Neural cell (in vitro differentiated cells): ENCODE data around the gene DHX15. TPM values are rescaled to one million over a fixed set of nuclear protein-coding genes. Genes with fewer than 3 reads are reported as not detected.

Experiments used
- H2AFZ ChIP-seq: fragments of 200-600, 300-800 bp; sonication (generic), shearing (Covaris generic); 2 replicates; pipeline ENCODE4 v1.6.0; 2014; ENCODE audit warnings: low read depth, mild to moderate bottlenecking, antibody characterized with exemption, low read length, moderate library complexity
- H3F3A ChIP-seq: fragments of 200-600 bp; shearing (Covaris generic); 2 replicates; pipeline ENCODE4 v1.6.1; 2016; ENCODE audit warnings: mild to moderate bottlenecking, moderate library complexity, mixed read lengths, antibody characterized with exemption, low read length; ENCODE audit not compliant: insufficient read depth, poor library complexity, severe bottlenecking
- H3K27ac ChIP-seq: fragments of 200-600, 300-800 bp; sonication (generic), shearing (Covaris generic); 2 replicates; pipeline ENCODE4 v1.5.1; 2014; ENCODE audit warnings: mild to moderate bottlenecking, low read length, moderate library complexity
- H3K27me3 ChIP-seq: fragments of 300-800, 200-600 bp; sonication (generic), shearing (Covaris generic); 2 replicates; pipeline ENCODE4 v1.6.0; 2014; ENCODE audit warnings: mild to moderate bottlenecking, low read depth, low read length, moderate library complexity; ENCODE audit not compliant: insufficient read depth
- H3K36me3 ChIP-seq: fragments of 300-800, 200-600 bp; sonication (generic), shearing (Covaris generic); 2 replicates; pipeline ENCODE4 v1.5.1; 2014; ENCODE audit warnings: mild to moderate bottlenecking, antibody characterized with exemption, low read length, moderate library complexity; ENCODE audit not compliant: insufficient read depth
- H3K4me2 ChIP-seq: fragments of 300-800, 200-600 bp; sonication (generic), shearing (Covaris generic); 2 replicates; pipeline ENCODE4 v1.6.0; 2014; ENCODE audit warnings: mild to moderate bottlenecking, low read length
- H3K4me3 ChIP-seq: fragments of 300-800, 200-600 bp; sonication (generic), shearing (Covaris generic); 2 replicates; pipeline ENCODE4 v1.5.1; 2014; ENCODE audit warnings: mild to moderate bottlenecking, low read length, moderate library complexity
- H3K79me2 ChIP-seq: fragments of 200-600 bp; shearing (Covaris generic); replicated peaks from 2 replicates; pipeline ENCODE4 v1.6.0; 2014; ENCODE audit warnings: mild to moderate bottlenecking, low read length, moderate library complexity; ENCODE audit not compliant: insufficient read depth
- H3K9ac ChIP-seq: fragments of 300-800, 200-600 bp; sonication (generic), shearing (Covaris generic); 2 replicates; pipeline ENCODE4 v1.6.1; 2016; ENCODE audit warnings: mild to moderate bottlenecking, low read length, mixed read lengths
- H3K9me2 ChIP-seq: fragments of 200-600 bp; shearing (Covaris generic); 2 replicates; pipeline ENCODE4 v1.6.1; 2016; ENCODE audit warnings: mild to moderate bottlenecking, low read length, mixed read lengths; ENCODE audit not compliant: insufficient read depth
- H3K9me3 ChIP-seq: fragments of 200-600, 300-800 bp; sonication (generic), shearing (Covaris generic); 2 replicates; pipeline ENCODE4 v1.6.1; 2016; ENCODE audit warnings: mild to moderate bottlenecking, mixed run types, low read length, moderate library complexity, mixed read lengths
- H4K20me1 ChIP-seq: fragments of 200-600 bp; shearing (Covaris generic); 2 replicates; pipeline ENCODE4 v1.6.1; 2016; ENCODE audit warnings: mild to moderate bottlenecking, mixed run types; ENCODE audit not compliant: insufficient read depth
- EP300 ChIP-seq: fragments of 450-650 bp; conservative IDR thresholded peaks from 2 replicates; pipeline ENCODE4 v1.6.1; 2014; ENCODE audit warnings: antibody characterized with exemption, mild to moderate bottlenecking, moderate library complexity; ENCODE audit not compliant: poor library complexity, severe bottlenecking
- EZH2 ChIP-seq: fragments of 200-600, 300-800 bp; shearing (Covaris generic), sonication (generic); IDR thresholded peaks from 2 replicates; pipeline ENCODE4 v1.6.1; 2014; ENCODE audit warnings: antibody characterized with exemption, low read length, borderline replicate concordance, mild to moderate bottlenecking; ENCODE audit not compliant: insufficient read depth, poor library complexity, severe bottlenecking
- MXI1 ChIP-seq: fragments of 450-650 bp; conservative IDR thresholded peaks from 2 replicates; pipeline ENCODE4 v1.6.1; 2014; ENCODE audit warnings: antibody characterized with exemption, mild to moderate bottlenecking; ENCODE audit not compliant: poor library complexity, severe bottlenecking
- POLR2AphosphoS5 ChIP-seq: IDR thresholded peaks from 2 replicates; pipeline ENCODE4 v1.6.1; 2012
- RAD21 ChIP-seq: fragments of 450-650 bp; conservative IDR thresholded peaks from 2 replicates; pipeline ENCODE4 v1.6.1; 2014; ENCODE audit warnings: antibody characterized with exemption, mild to moderate bottlenecking, moderate library complexity
- SMC3 ChIP-seq: fragments of 450-650 bp; conservative IDR thresholded peaks from 2 replicates; pipeline ENCODE4 v1.6.1; 2014; ENCODE audit warnings: antibody characterized with exemption, mild to moderate bottlenecking, moderate library complexity; ENCODE audit not compliant: poor library complexity
- TAF1 ChIP-seq: IDR thresholded peaks from 2 replicates; pipeline ENCODE4 v1.6.1; 2012; ENCODE audit warnings: low read depth
- polyA plus RNA-seq: library from polyadenylated mRNA; depleted of rRNA; stranded (reverse); fragments of >200 nt; gene quantifications from 2 replicates; pipeline ENCODE4 v1.2.3, GENCODE V29; 2014
- TF ChIP-seq, protein P1 (sequence below): IDR thresholded peaks from 2 replicates; pipeline ENCODE4 v1.6.1; 2012; ENCODE audit warnings: borderline replicate concordance
- TF ChIP-seq, protein P2 (sequence below): fragments of 450-650 bp; IDR thresholded peaks from 2 replicates; pipeline ENCODE4 v1.5.1; 2014; ENCODE audit warnings: antibody characterized with exemption, mild to moderate bottlenecking, moderate library complexity; ENCODE audit not compliant: poor library complexity, severe bottlenecking

The DHX15 gene
- polyA plus RNA-seq, 1 donor from 2014 or later = 368 TPM

DNA sequence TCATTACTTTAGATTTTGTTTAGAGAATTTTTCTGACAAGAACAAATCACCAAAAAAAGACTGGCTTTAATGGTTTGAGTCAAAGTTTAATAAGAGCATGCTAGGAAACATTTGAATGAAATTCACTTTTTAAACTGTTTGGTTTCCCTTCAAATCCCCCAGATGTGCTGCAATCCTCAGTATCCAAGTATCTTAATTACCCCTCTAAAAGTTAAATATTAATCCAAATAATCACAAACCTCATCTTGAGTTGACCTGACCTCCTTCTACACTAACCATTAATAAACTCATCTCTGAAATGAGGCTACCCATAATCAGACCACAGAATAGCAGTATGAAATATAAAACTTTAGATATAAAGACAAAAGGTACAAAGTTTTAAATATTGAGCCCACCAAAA lies 10.1 kb downstream of the DHX15 start:
- Histone ChIP-seq H3K9me2 (no peaks in the 10 kb centered on the region), H3K27me3 (no peaks in the 10 kb centered on the region), H4K20me1 (peaks cover 4% of the 10 kb centered on the region), H3K27ac (no peak overlapping the region), H2AFZ (no peak overlapping the region), H3K4me3 (no peak overlapping the region), H3K79me2 (peaks cover 96% of the 10 kb centered on the region), H3K36me3 (peaks cover 17% of the 10 kb centered on the region), H3K9me3 (no peaks in the 10 kb centered on the region), H3F3A (no peaks in the 10 kb centered on the region), H3K4me2 (no peak overlapping the region), H3K9ac (no peak overlapping the region)
- TF ChIP-seq, protein P1, sequence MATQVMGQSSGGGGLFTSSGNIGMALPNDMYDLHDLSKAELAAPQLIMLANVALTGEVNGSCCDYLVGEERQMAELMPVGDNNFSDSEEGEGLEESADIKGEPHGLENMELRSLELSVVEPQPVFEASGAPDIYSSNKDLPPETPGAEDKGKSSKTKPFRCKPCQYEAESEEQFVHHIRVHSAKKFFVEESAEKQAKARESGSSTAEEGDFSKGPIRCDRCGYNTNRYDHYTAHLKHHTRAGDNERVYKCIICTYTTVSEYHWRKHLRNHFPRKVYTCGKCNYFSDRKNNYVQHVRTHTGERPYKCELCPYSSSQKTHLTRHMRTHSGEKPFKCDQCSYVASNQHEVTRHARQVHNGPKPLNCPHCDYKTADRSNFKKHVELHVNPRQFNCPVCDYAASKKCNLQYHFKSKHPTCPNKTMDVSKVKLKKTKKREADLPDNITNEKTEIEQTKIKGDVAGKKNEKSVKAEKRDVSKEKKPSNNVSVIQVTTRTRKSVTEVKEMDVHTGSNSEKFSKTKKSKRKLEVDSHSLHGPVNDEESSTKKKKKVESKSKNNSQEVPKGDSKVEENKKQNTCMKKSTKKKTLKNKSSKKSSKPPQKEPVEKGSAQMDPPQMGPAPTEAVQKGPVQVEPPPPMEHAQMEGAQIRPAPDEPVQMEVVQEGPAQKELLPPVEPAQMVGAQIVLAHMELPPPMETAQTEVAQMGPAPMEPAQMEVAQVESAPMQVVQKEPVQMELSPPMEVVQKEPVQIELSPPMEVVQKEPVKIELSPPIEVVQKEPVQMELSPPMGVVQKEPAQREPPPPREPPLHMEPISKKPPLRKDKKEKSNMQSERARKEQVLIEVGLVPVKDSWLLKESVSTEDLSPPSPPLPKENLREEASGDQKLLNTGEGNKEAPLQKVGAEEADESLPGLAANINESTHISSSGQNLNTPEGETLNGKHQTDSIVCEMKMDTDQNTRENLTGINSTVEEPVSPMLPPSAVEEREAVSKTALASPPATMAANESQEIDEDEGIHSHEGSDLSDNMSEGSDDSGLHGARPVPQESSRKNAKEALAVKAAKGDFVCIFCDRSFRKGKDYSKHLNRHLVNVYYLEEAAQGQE = no peak
- TF ChIP-seq RAD21 = no peak
- TF ChIP-seq EP300 = no peak
- TF ChIP-seq POLR2AphosphoS5 = no peak
- TF ChIP-seq TAF1 = no peak
- TF ChIP-seq EZH2 = no peak
- no peak for TF ChIP-seq MXI1
- TF ChIP-seq, protein P2, sequence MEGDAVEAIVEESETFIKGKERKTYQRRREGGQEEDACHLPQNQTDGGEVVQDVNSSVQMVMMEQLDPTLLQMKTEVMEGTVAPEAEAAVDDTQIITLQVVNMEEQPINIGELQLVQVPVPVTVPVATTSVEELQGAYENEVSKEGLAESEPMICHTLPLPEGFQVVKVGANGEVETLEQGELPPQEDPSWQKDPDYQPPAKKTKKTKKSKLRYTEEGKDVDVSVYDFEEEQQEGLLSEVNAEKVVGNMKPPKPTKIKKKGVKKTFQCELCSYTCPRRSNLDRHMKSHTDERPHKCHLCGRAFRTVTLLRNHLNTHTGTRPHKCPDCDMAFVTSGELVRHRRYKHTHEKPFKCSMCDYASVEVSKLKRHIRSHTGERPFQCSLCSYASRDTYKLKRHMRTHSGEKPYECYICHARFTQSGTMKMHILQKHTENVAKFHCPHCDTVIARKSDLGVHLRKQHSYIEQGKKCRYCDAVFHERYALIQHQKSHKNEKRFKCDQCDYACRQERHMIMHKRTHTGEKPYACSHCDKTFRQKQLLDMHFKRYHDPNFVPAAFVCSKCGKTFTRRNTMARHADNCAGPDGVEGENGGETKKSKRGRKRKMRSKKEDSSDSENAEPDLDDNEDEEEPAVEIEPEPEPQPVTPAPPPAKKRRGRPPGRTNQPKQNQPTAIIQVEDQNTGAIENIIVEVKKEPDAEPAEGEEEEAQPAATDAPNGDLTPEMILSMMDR = no peak
- no peak for TF ChIP-seq SMC3

DNA sequence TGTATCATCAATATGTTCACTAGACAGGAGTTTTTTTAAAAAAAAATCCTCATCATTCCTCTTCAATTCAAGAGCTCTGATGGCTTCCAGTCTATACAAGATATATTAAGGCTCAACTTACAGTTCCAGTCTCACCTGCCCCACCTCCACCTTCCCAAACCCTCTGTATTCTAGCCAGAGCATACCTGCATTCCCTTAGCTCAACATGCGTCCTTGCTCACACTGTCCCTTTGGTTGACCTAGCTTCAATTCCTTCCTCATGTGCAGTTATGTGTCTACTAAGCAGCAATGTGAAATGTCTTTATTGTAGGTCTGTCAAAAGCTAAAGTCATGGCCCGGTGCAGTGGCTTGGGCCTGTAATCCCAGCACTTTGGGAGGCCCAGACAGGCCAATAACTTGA lies 10.8 kb downstream of the DHX15 start:
- H3K9ac ChIP-seq = no peak overlapping the region

More for the DNA sequence above, 10.8 kb downstream of the DHX15 start:
- TF ChIP-seq SMC3 (no peak), MXI1 (no peak), EZH2 (no peak), POLR2AphosphoS5 (no peak), EP300 (no peak), TAF1 (no peak), RAD21 (no peak)
- TF ChIP-seq, protein P2 = no peak
- TF ChIP-seq, protein P1 = no peak
- Histone ChIP-seq H4K20me1 (peaks cover 4% of the 10 kb centered on the region), H3F3A (no peaks in the 10 kb centered on the region), H3K9me2 (no peaks in the 10 kb centered on the region), H2AFZ (no peak overlapping the region), H3K27ac (no peak overlapping the region), H3K79me2 (peaks cover 96% of the 10 kb centered on the region), H3K4me2 (no peak overlapping the region), H3K36me3 (peaks cover 17% of the 10 kb centered on the region), H3K4me3 (no peak overlapping the region), H3K9me3 (no peaks in the 10 kb centered on the region), H3K27me3 (no peaks in the 10 kb centered on the region)
